OCI-LY1 (cell line): ENCODE results near the gene NUP133.

Experiments used
- CTCF ChIP-seq: fragments of 200-600 bp; sonication (generic), shearing (Covaris generic); IDR thresholded peaks from 2 replicates; pipeline ENCODE4 v1.5.1; 2017; ENCODE audit warnings: mild to moderate bottlenecking, antibody characterized with exemption, low read length, moderate library complexity, mixed read lengths
- EZH2 ChIP-seq: fragments of 200-600 bp; sonication (generic), shearing (Covaris generic); IDR thresholded peaks from 2 replicates; pipeline ENCODE4 v1.8.0; 2017; ENCODE audit warnings: borderline replicate concordance, mixed run types, mild to moderate bottlenecking, antibody characterized with exemption, low read length, moderate library complexity, mixed read lengths

GRCh38 chr1:229523052-229523451, 14.9 kb upstream of the NUP133 start:
- TF ChIP-seq CTCF (no peak), EZH2 (no peak)
